DOHH2 (cell line): ENCODE measurements around the gene RBM18.

Experiments used
- H3F3A ChIP-seq: fragments of 200-600 bp; sonication (generic), shearing (Covaris generic); 2 replicates; pipeline ENCODE4 v1.6.0; 2016; ENCODE audit warnings: antibody characterized with exemption, mild to moderate bottlenecking; ENCODE audit not compliant: control insufficient read depth, insufficient read depth
- H3K27ac ChIP-seq: fragments of 200-600 bp; sonication (generic); 2 replicates; pipeline ENCODE4 v1.5.1; 2014; ENCODE audit warnings: low read depth, mild to moderate bottlenecking, low read length, moderate library complexity
- H3K27me3 ChIP-seq: fragments of 200-600 bp; sonication (generic); 2 replicates; pipeline ENCODE4 v1.6.1; 2014; ENCODE audit warnings: mild to moderate bottlenecking, low read length, mixed read lengths; ENCODE audit not compliant: control insufficient read depth
- H3K36me3 ChIP-seq: fragments of 200-600 bp; sonication (generic); 2 replicates; pipeline ENCODE4 v1.6.1; 2014; ENCODE audit warnings: mild to moderate bottlenecking, low read length, moderate library complexity, mixed read lengths; ENCODE audit not compliant: control insufficient read depth
- H3K4me1 ChIP-seq: fragments of 200-600 bp; sonication (generic); 2 replicates; pipeline ENCODE4 v1.6.1; 2014; ENCODE audit warnings: mild to moderate bottlenecking, low read length, mixed read lengths; ENCODE audit not compliant: control insufficient read depth
- H3K4me2 ChIP-seq: fragments of 200-600 bp; sonication (generic); 2 replicates; pipeline ENCODE4 v1.6.0; 2014; ENCODE audit warnings: mild to moderate bottlenecking, low read length, moderate library complexity
- H3K4me3 ChIP-seq: fragments of 200-600 bp; sonication (generic); 2 replicates; pipeline ENCODE4 v1.5.1; 2014; ENCODE audit warnings: mild to moderate bottlenecking, low read length, mixed read lengths
- H3K79me2 ChIP-seq: fragments of 200-600 bp; sonication (generic); 2 replicates; pipeline ENCODE4 v1.6.1; 2014; ENCODE audit warnings: mild to moderate bottlenecking, low read length, mixed read lengths; ENCODE audit not compliant: control insufficient read depth
- H3K9me2 ChIP-seq: fragments of 200-600 bp; sonication (generic); replicated peaks from 2 replicates; pipeline ENCODE4 v1.6.1; 2014; ENCODE audit warnings: mild to moderate bottlenecking, low read length, mixed read lengths; ENCODE audit not compliant: control insufficient read depth
- H3K9me3 ChIP-seq: fragments of 200-600 bp; sonication (generic); 2 replicates; pipeline ENCODE4 v1.6.1; 2014; ENCODE audit warnings: antibody characterized with exemption, low read length, mixed read lengths; ENCODE audit not compliant: control insufficient read depth, insufficient read depth
- H4K20me1 ChIP-seq: fragments of 200-600 bp; sonication (generic); 2 replicates; pipeline ENCODE4 v1.6.0; 2014; ENCODE audit warnings: low read depth, mild to moderate bottlenecking, antibody characterized with exemption, low read length, moderate library complexity; ENCODE audit not compliant: control insufficient read depth, insufficient read depth
- EZH2phosphoT487 ChIP-seq: fragments of 200-600 bp; sonication (generic); IDR thresholded peaks from 2 replicates; pipeline ENCODE4 v1.6.1; 2017; ENCODE audit warnings: borderline replicate concordance, mild to moderate bottlenecking, antibody characterized with exemption, low read length, moderate library complexity, mixed read lengths
- TF ChIP-seq, protein P1 (sequence below): fragments of 200-600 bp; sonication (generic); IDR thresholded peaks from one replicate; pipeline ENCODE4 v1.5.1; 2014; ENCODE audit warnings: antibody characterized with exemption, mild to moderate bottlenecking, low read depth, low read length; ENCODE audit not compliant: poor library complexity, severe bottlenecking

RBM18 gene

DNA sequence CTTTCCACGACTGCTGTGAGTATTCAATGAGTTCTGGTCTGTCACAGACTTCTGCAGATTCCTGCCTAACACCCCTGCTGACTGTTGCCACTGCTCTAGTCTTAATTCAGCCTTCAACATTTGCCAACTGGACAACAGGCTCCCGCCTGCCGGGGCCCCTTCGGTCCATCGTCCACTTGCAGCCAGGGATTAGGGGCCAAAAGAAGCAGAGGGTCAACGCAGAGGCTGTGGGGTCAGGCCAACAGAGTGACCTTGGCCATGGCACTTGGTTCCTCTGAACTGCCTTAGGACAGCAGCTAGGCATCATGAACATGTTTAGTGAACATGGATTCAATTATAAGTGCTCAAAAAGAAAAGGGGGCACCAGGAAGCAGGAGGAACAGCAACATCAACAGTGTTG lies 76.3 kb downstream of the RBM18 start:
- Histone ChIP-seq H3F3A (no peaks in the 10 kb centered on the region), H3K79me2 (no peaks in the 10 kb centered on the region), H3K4me2 (no peak overlapping the region), H4K20me1 (no peaks in the 10 kb centered on the region), H3K36me3 (no peaks in the 10 kb centered on the region), H3K27me3 (no peaks in the 10 kb centered on the region; the same call in 1 of the 2 replicates), H3K4me1 (no peaks in the 10 kb centered on the region), H3K9me3 (no peaks in the 10 kb centered on the region), H3K9me2 (no peaks in the 10 kb centered on the region), H3K27ac (no peak overlapping the region), H3K4me3 (no peak overlapping the region)
- TF ChIP-seq EZH2phosphoT487 = no peak
- TF ChIP-seq, protein P1, sequence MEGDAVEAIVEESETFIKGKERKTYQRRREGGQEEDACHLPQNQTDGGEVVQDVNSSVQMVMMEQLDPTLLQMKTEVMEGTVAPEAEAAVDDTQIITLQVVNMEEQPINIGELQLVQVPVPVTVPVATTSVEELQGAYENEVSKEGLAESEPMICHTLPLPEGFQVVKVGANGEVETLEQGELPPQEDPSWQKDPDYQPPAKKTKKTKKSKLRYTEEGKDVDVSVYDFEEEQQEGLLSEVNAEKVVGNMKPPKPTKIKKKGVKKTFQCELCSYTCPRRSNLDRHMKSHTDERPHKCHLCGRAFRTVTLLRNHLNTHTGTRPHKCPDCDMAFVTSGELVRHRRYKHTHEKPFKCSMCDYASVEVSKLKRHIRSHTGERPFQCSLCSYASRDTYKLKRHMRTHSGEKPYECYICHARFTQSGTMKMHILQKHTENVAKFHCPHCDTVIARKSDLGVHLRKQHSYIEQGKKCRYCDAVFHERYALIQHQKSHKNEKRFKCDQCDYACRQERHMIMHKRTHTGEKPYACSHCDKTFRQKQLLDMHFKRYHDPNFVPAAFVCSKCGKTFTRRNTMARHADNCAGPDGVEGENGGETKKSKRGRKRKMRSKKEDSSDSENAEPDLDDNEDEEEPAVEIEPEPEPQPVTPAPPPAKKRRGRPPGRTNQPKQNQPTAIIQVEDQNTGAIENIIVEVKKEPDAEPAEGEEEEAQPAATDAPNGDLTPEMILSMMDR = no peak
